Panc1 (cell line): ENCODE results near the gene BAZ2B.

Experiments used
- POLR2AphosphoS5 ChIP-seq: IDR thresholded peaks from 2 replicates; pipeline ENCODE4 v1.6.1; 2012; ENCODE audit warnings: mild to moderate bottlenecking, low read depth, low read length, moderate library complexity
- SIN3A ChIP-seq: IDR thresholded peaks from 2 replicates; pipeline ENCODE4 v1.6.1; 2012; ENCODE audit warnings: low read depth, mild to moderate bottlenecking, low read length, moderate library complexity, borderline replicate concordance; ENCODE audit not compliant: insufficient read depth
- TCF7L2 ChIP-seq: IDR thresholded peaks from 2 replicates; pipeline ENCODE4 v1.6.1; 2011; ENCODE audit warnings: mild to moderate bottlenecking, low read depth, low read length, inconsistent platforms
- TF ChIP-seq, protein P1 (sequence below): fragments of 450-650 bp; IDR thresholded peaks from 2 replicates; pipeline ENCODE4 v1.5.1; 2017; ENCODE audit warnings: mild to moderate bottlenecking
- TF ChIP-seq, protein P2 (sequence below), 2 experiments: IDR thresholded peaks; 2 replicates each; pipeline ENCODE4 v1.6.1; 2011 to 2012; ENCODE audit warnings: low read depth in 2 of 2, control low read depth in 1 of 2, low read length in 1 of 2, mild to moderate bottlenecking in 1 of 2, moderate library complexity in 1 of 2; ENCODE audit not compliant: insufficient read depth in 1 of 2

- TF ChIP-seq, protein P1, sequence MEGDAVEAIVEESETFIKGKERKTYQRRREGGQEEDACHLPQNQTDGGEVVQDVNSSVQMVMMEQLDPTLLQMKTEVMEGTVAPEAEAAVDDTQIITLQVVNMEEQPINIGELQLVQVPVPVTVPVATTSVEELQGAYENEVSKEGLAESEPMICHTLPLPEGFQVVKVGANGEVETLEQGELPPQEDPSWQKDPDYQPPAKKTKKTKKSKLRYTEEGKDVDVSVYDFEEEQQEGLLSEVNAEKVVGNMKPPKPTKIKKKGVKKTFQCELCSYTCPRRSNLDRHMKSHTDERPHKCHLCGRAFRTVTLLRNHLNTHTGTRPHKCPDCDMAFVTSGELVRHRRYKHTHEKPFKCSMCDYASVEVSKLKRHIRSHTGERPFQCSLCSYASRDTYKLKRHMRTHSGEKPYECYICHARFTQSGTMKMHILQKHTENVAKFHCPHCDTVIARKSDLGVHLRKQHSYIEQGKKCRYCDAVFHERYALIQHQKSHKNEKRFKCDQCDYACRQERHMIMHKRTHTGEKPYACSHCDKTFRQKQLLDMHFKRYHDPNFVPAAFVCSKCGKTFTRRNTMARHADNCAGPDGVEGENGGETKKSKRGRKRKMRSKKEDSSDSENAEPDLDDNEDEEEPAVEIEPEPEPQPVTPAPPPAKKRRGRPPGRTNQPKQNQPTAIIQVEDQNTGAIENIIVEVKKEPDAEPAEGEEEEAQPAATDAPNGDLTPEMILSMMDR: no peak
- no peak for TF ChIP-seq POLR2AphosphoS5
- TF ChIP-seq, protein P2, sequence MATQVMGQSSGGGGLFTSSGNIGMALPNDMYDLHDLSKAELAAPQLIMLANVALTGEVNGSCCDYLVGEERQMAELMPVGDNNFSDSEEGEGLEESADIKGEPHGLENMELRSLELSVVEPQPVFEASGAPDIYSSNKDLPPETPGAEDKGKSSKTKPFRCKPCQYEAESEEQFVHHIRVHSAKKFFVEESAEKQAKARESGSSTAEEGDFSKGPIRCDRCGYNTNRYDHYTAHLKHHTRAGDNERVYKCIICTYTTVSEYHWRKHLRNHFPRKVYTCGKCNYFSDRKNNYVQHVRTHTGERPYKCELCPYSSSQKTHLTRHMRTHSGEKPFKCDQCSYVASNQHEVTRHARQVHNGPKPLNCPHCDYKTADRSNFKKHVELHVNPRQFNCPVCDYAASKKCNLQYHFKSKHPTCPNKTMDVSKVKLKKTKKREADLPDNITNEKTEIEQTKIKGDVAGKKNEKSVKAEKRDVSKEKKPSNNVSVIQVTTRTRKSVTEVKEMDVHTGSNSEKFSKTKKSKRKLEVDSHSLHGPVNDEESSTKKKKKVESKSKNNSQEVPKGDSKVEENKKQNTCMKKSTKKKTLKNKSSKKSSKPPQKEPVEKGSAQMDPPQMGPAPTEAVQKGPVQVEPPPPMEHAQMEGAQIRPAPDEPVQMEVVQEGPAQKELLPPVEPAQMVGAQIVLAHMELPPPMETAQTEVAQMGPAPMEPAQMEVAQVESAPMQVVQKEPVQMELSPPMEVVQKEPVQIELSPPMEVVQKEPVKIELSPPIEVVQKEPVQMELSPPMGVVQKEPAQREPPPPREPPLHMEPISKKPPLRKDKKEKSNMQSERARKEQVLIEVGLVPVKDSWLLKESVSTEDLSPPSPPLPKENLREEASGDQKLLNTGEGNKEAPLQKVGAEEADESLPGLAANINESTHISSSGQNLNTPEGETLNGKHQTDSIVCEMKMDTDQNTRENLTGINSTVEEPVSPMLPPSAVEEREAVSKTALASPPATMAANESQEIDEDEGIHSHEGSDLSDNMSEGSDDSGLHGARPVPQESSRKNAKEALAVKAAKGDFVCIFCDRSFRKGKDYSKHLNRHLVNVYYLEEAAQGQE (IDR thresholded peaks at IDR 0.05; ENCODE audit: insufficient read depth in 1 of 2, low read depth in 2 of 2, low read length in 1 of 2): no peak
- TF ChIP-seq TCF7L2: no peak
- no peak for TF ChIP-seq SIN3A
These were observed 328.6 kb downstream of the BAZ2B start for GRCh38 chr2:159287733-159288132.
